ENCODE results near the gene GMDS.

The GMDS gene

GRCh38 chr6:1724124-1724523 is 521.3 kb downstream of the GMDS start:
- DNase-seq, result peak; percentile 40 to 78 (median 77)

- DNase-seq, result no peak
These were observed 522.6 kb downstream of the GMDS start for GRCh38 chr6:1722801-1723200.

GRCh38 chr6:1720620-1721322 is 524.6 kb downstream of the GMDS start:
- no peak for DNase-seq

- no peak for DNase-seq
These were observed 525.5 kb downstream of the GMDS start for GRCh38 chr6:1719922-1720321.

GRCh38 chr6:1716868-1717267 is 528.5 kb downstream of the GMDS start:
- DNase-seq, result no peak

- no peak for DNase-seq
These were observed 529.0 kb downstream of the GMDS start for GRCh38 chr6:1716396-1716795.

- no peak for DNase-seq
These were observed 530.1 kb downstream of the GMDS start for GRCh38 chr6:1715336-1715735.

- no peak for DNase-seq
These were observed 530.8 kb downstream of the GMDS start for GRCh38 chr6:1714654-1715053.

- no peak for DNase-seq
These were observed 532.3 kb downstream of the GMDS start for GRCh38 chr6:1713016-1713600.

GRCh38 chr6:1712451-1712850 is 533.0 kb downstream of the GMDS start:
- no peak for DNase-seq

- DNase-seq, result no peak
These were observed 534.3 kb downstream of the GMDS start for GRCh38 chr6:1711136-1711535.

GRCh38 chr6:1709234-1709641 is 536.2 kb downstream of the GMDS start:
- no peak for DNase-seq

- DNase-seq, result peak in 1 of 3 experiments; percentile 30
These were observed 536.6 kb downstream of the GMDS start for GRCh38 chr6:1708820-1709219.

GRCh38 chr6:1708122-1708521 is 537.3 kb downstream of the GMDS start:
- DNase-seq, result no peak

- DNase-seq, result no peak
These were observed 539.8 kb downstream of the GMDS start for GRCh38 chr6:1705630-1706029.

- DNase-seq, result no peak
These were observed 540.2 kb downstream of the GMDS start for GRCh38 chr6:1705183-1705582.

GRCh38 chr6:1704711-1705110 is 540.7 kb downstream of the GMDS start:
- no peak for DNase-seq

GRCh38 chr6:1703923-1704322 is 541.5 kb downstream of the GMDS start:
- DNase-seq, result no peak

GRCh38 chr6:1703091-1703855 is 542.1 kb downstream of the GMDS start:
- DNase-seq, result no peak

GRCh38 chr6:1702580-1703051 is 542.8 kb downstream of the GMDS start:
- DNase-seq, result no peak

GRCh38 chr6:1701668-1702353 is 543.6 kb downstream of the GMDS start:
- no peak for DNase-seq

GRCh38 chr6:1700278-1700967 is 545.0 kb downstream of the GMDS start:
- DNase-seq, result peak in 1 of 3 experiments; percentile 2

GRCh38 chr6:1698527-1698926 is 546.9 kb downstream of the GMDS start:
- DNase-seq, result no peak

Measured in NCI-H1417 (cell line).